HepG2 (cell line): ENCODE measurements around the gene NACAD. TPM values are rescaled to one million over a fixed set of nuclear protein-coding genes. Genes with fewer than 3 reads are reported as not detected.

ENCODE experiments used
- ATAC-seq: fragments of 200-7000 bp; cut with Tn5 transposase; 3 replicates; pipeline ENCODE4 v1.9.1; 2020; ENCODE audit warnings: mild to moderate bottlenecking, moderate library complexity
- BruUV-seq: library from RNA; stranded (reverse); fragments of 400-500 nt; replicated peaks from 2 replicates; lab custom pipeline; 2021; lab: Mats Ljungman, UMichigan
- CTCF ChIA-PET: fragments of 300-600 bp; formaldehyde crosslinking; extraction: SDS; loops from one replicate; lab custom pipeline; 2021; ENCODE audit warnings: low total read pairs, inconsistent platforms, low intra/inter-chr PET ratio; lab: Yijun Ruan, JAX
- POLR2A ChIA-PET: fragments of 350-600 bp; sonication (Branson Sonifier 250); formaldehyde crosslinking; loops from one replicate; lab custom pipeline; 2020; ENCODE audit warnings: antibody characterized with exemption, inconsistent platforms; lab: Yijun Ruan, JAX
- DNase-seq: peaks from one replicate; pipeline ENCODE4 v3.0.0-alpha.2; 2015; ENCODE audit warnings: low spot score
- FAIRE-seq: peaks from 3 replicates; lab custom pipeline; 2011; peaks lifted over from hg19 to GRCh38; lab: Jason Lieb, UNC
- H2AFZ ChIP-seq: one replicate; pipeline ENCODE4 v1.6.1; 2011; ENCODE audit warnings: low read length, inconsistent platforms
- H3K27ac ChIP-seq: fragments of 300-600 bp; 3 replicates; pipeline ENCODE4 v1.8.0; 2011; ENCODE audit warnings: mixed run types, mild to moderate bottlenecking, mixed read lengths, low read length, inconsistent platforms; ENCODE audit not compliant: insufficient read depth; ENCODE audit errors: extremely low read length
- H3K27me3 ChIP-seq, 2 experiments: fragments of 200-600 bp in 1 of 2; 2 replicates in 1 of 2; 3 replicates in 1 of 2; pipeline versions ENCODE4 v1.6.0 to v1.8.0; 2011; ENCODE audit warnings: low read length in 2 of 2, mild to moderate bottlenecking in 2 of 2, moderate library complexity in 2 of 2, inconsistent platforms in 1 of 2; ENCODE audit not compliant: insufficient read depth in 2 of 2, control insufficient read depth in 1 of 2
- H3K36me3 ChIP-seq, 2 experiments: fragments of 200-600 bp in 1 of 2; replicated peaks in 1 of 2; 2 replicates in 1 of 2; 3 replicates in 1 of 2; pipeline versions ENCODE4 v1.5.1 to v1.8.0; 2011; ENCODE audit warnings: low read length in 2 of 2, inconsistent platforms in 1 of 2; ENCODE audit not compliant: insufficient read depth in 2 of 2, control insufficient read depth in 1 of 2
- H3K4me1 ChIP-seq: 2 replicates; pipeline ENCODE4 v1.5.1; 2012; ENCODE audit warnings: low read length, inconsistent platforms; ENCODE audit not compliant: insufficient read depth
- H3K4me2 ChIP-seq: 2 replicates; pipeline ENCODE4 v1.6.0; 2011; ENCODE audit warnings: low read depth, low read length, inconsistent platforms
- H3K4me3 ChIP-seq, 3 experiments: fragments of 200-600 bp in 1 of 3; sonication (generic), shearing (Covaris generic) in 1 of 3; replicated peaks in 1 of 3; 2 replicates each; pipeline ENCODE4 v1.5.1; 2011 to 2016; ENCODE audit warnings: low read length in 3 of 3, inconsistent platforms in 2 of 3, low read depth in 2 of 3, mild to moderate bottlenecking in 2 of 3, control low read depth in 1 of 3, mixed read lengths in 1 of 3; ENCODE audit not compliant: insufficient read depth in 1 of 3
- H3K79me2 ChIP-seq: one replicate; pipeline ENCODE4 v1.6.1; 2011; ENCODE audit warnings: low read length, inconsistent platforms; ENCODE audit not compliant: insufficient read depth
- H3K9ac ChIP-seq: 2 replicates; pipeline ENCODE4 v1.6.0; 2011; ENCODE audit warnings: mild to moderate bottlenecking, low read depth, low read length, inconsistent platforms; ENCODE audit not compliant: insufficient read depth
- H3K9me3 ChIP-seq: 2 replicates; pipeline ENCODE4 v1.5.1; 2012; ENCODE audit warnings: mild to moderate bottlenecking, low read length
- H4K20me1 ChIP-seq: 2 replicates; pipeline ENCODE4 v1.6.0; 2011; ENCODE audit warnings: inconsistent platforms, mild to moderate bottlenecking, low read length, moderate library complexity; ENCODE audit not compliant: insufficient read depth
- LCORL ChIP-seq, 2 experiments: fragments of 450-650 bp in 1 of 2; sonication (generic) in 1 of 2; formaldehyde crosslinking in 1 of 2; IDR thresholded peaks; 2 replicates each; pipeline versions ENCODE4 v1.5.0 to v1.6.1; 2017 to 2020; ENCODE audit warnings: antibody characterized with exemption in 1 of 2, missing genetic modification reagents in 1 of 2
- TEAD2 ChIP-seq: sonication (generic); formaldehyde crosslinking; IDR thresholded peaks from 2 replicates; pipeline ENCODE4 v1.9.0; 2021; ENCODE audit warnings: missing genetic modification reagents
- THAP11 ChIP-seq: IDR thresholded peaks from 2 replicates; pipeline ENCODE4 v1.6.1; 2016; ENCODE audit warnings: missing biosample characterization, missing genetic modification reagents
- XBP1 ChIP-seq: sonication (generic); formaldehyde crosslinking; IDR thresholded peaks from 2 replicates; pipeline ENCODE4 v1.5.0; 2020; ENCODE audit warnings: missing genetic modification reagents
- ZBTB42 ChIP-seq: sonication (generic); formaldehyde crosslinking; IDR thresholded peaks from 2 replicates; pipeline ENCODE4 v1.5.0; 2020; ENCODE audit warnings: mild to moderate bottlenecking, missing genetic modification reagents
- ZFP1 ChIP-seq: IDR thresholded peaks from 2 replicates; pipeline ENCODE4 v1.6.1; 2016
- ZFYVE20 ChIP-seq: sonication (generic); formaldehyde crosslinking; IDR thresholded peaks from 2 replicates; pipeline ENCODE4 v1.8.0; 2023; ENCODE audit warnings: low read depth, mild to moderate bottlenecking, moderate library complexity, missing genetic modification reagents, borderline replicate concordance
- ZNF563 ChIP-seq: sonication (generic); formaldehyde crosslinking; IDR thresholded peaks from 2 replicates; pipeline ENCODE4 v1.8.0; 2022; ENCODE audit warnings: mild to moderate bottlenecking, moderate library complexity, missing genetic modification reagents
- ZNF619 ChIP-seq: sonication (generic); formaldehyde crosslinking; IDR thresholded peaks from 2 replicates; pipeline ENCODE4 v1.4.0; 2020; ENCODE audit warnings: mild to moderate bottlenecking, missing genetic modification reagents
- WGBS: methylation state at CpG from one replicate; pipeline ENCODE4 v1.1.6; 2017; ENCODE audit warnings: low lambda C conversion rate; 5-methylcytosine and 5-hydroxymethylcytosine counted together
- in situ Hi-C: cut with HindIII; loops from 2 replicates; pipeline ENCODE4 v1.10.0; 2017; ENCODE audit warnings: low pct_unique_long_range_greater_than_20kb; ENCODE audit not compliant: extremely low pct_ligation_motif_present
- intact Hi-C: fragments of 100-400 bp; cut with micrococcal nuclease; formaldehyde crosslinking; loops from one replicate; pipeline ENCODE4 v1.10.0; 2022; ENCODE audit not compliant: unreplicated experiment
- polyA plus RNA-seq, 8 experiments: library from polyadenylated mRNA; depleted of rRNA in 3 of 8; stranded (reverse) in 7 of 8; unstranded in 1 of 8; fragments of >200 nt; fragmentation: Illumina TruSeq in 4 of 8; extraction: Trizol in 4 of 8; gene quantifications; 2 replicates each; pipeline versions ENCODE4 v1.2.1 to v1.2.3, GENCODE V29; 2011 to 2016; ENCODE audit warnings: low read depth in 4 of 8, missing spikeins in 1 of 8, mixed read lengths in 1 of 8; ENCODE audit not compliant: insufficient read depth in 1 of 8
- total RNA-seq, 5 experiments: library from RNA; depleted of rRNA; stranded (reverse); fragments of >200 nt; fragmentation: Illumina TruSeq; extraction: Trizol; gene quantifications; 2 replicates each; pipeline ENCODE4 v1.2.3, GENCODE V29; 2016; ENCODE audit warnings: low read depth in 1 of 5
- TF ChIP-seq, protein P1 (sequence below): sonication (generic); formaldehyde crosslinking; IDR thresholded peaks from 2 replicates; pipeline ENCODE4 v1.8.0; 2022; ENCODE audit warnings: low read depth, missing genetic modification reagents
- TF ChIP-seq, protein P2 (sequence below): sonication (generic); formaldehyde crosslinking; IDR thresholded peaks from 2 replicates; pipeline ENCODE4 v1.5.0; 2020; ENCODE audit warnings: mild to moderate bottlenecking, missing genetic modification reagents

The NACAD gene
- total and polyA plus RNA-seq, 2 of the 13 experiments (the other 11 are each of a cell fraction or from before 2014, with no cell fraction given), result 0.04 TPM; not detected in 1

GRCh38 chr7:45055594-45056219, 33.1 kb downstream of the NACAD start:
- H3K27ac ChIP-seq, result no peak overlapping the region
- no peaks in the 10 kb centered on the region for H3K27me3 ChIP-seq
- TF ChIP-seq ZNF619 (no peak), TEAD2 (CRISPR knock-in tag) (no peak), LCORL (IDR thresholded peaks at IDR 0.05) (no peak), LCORL (CRISPR knock-in tag; IDR thresholded peaks at IDR 0.05) (no peak)
- TF ChIP-seq, protein P1, sequence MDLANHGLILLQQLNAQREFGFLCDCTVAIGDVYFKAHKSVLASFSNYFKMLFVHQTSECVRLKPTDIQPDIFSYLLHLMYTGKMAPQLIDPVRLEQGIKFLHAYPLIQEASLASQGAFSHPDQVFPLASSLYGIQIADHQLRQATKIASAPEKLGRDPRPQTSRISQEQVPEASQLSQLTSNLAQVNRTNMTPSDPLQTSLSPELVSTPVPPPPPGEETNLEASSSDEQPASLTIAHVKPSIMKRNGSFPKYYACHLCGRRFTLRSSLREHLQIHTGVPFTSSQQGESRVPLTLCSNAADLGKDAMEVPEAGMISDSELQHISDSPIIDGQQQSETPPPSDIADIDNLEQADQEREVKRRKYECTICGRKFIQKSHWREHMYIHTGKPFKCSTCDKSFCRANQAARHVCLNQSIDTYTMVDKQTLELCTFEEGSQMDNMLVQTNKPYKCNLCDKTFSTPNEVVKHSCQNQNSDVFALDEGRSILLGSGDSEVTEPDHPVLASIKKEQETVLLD (CRISPR knock-in tag), result no peak
- no peaks in the 10 kb centered on the region for H3K4me1 ChIP-seq
- in situ Hi-C loops (no loop called here), intact Hi-C loops (no loop called here)
- no peak overlapping the region for H3K4me2 ChIP-seq
- no peaks in the 10 kb centered on the region for H3K79me2 ChIP-seq
- CTCF ChIA-PET, result no interaction called here
- no peaks in the 10 kb centered on the region for H3K9me3 ChIP-seq
- H3K36me3 ChIP-seq, result no peaks in the 10 kb centered on the region; a peak in 1 of 5 replicates
- H2AFZ ChIP-seq, result no peak overlapping the region
- no TSS peak for BruUV-seq
- no peak overlapping the region for H3K4me3 ChIP-seq
- FAIRE-seq (no peak), ATAC-seq (no peak), DNase-seq (no peak)
- 99% methylated on average over 5 of the region's 5 CpGs for WGBS
- no peak overlapping the region for H3K9ac ChIP-seq
- no peaks in the 10 kb centered on the region for H4K20me1 ChIP-seq
- POLR2A ChIA-PET, result no interaction called here

GRCh38 chr7:45055016-45055415, 33.8 kb downstream of the NACAD start:
- no peaks in the 10 kb centered on the region for H4K20me1 ChIP-seq
- 88% methylated on average over 5 of the region's 5 CpGs for WGBS
- no peaks in the 10 kb centered on the region for H3K79me2 ChIP-seq
- intact Hi-C loops (no loop called here), in situ Hi-C loops (no loop called here)
- no peak for DNase-seq
- H3K4me2 ChIP-seq, result no peak overlapping the region
- no peaks in the 10 kb centered on the region; a peak in 1 of 5 replicates for H3K36me3 ChIP-seq
- H3K4me1 ChIP-seq, result no peaks in the 10 kb centered on the region
- no TSS peak for BruUV-seq
- H3K4me3 ChIP-seq, result no peak overlapping the region
- no peak for TF ChIP-seq ZFYVE20
- TF ChIP-seq ZNF563 (CRISPR knock-in tag), result no peak
- TF ChIP-seq THAP11 (CRISPR knock-in tag), result no peak
- TF ChIP-seq XBP1, result no peak
- TF ChIP-seq ZFP1 (CRISPR knock-in tag), result no peak
- TF ChIP-seq, protein P2, sequence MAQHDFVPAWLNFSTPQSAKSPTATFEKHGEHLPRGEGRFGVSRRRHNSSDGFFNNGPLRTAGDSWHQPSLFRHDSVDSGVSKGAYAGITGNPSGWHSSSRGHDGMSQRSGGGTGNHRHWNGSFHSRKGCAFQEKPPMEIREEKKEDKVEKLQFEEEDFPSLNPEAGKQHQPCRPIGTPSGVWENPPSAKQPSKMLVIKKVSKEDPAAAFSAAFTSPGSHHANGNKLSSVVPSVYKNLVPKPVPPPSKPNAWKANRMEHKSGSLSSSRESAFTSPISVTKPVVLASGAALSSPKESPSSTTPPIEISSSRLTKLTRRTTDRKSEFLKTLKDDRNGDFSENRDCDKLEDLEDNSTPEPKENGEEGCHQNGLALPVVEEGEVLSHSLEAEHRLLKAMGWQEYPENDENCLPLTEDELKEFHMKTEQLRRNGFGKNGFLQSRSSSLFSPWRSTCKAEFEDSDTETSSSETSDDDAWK (CRISPR knock-in tag), result no peak
- no peak for TF ChIP-seq ZBTB42 (CRISPR knock-in tag)
- ATAC-seq, result no peak
- H2AFZ ChIP-seq, result no peak overlapping the region
- H3K27me3 ChIP-seq, result no peaks in the 10 kb centered on the region
- ChIA-PET CTCF (no interaction called here), POLR2A (no interaction called here)
- no peak overlapping the region for H3K27ac ChIP-seq
- no peak overlapping the region for H3K9ac ChIP-seq
- FAIRE-seq, result no peak
- no peaks in the 10 kb centered on the region for H3K9me3 ChIP-seq
